NCI-H146 (cell line): ENCODE data around the gene RNFT2.

ENCODE experiments used
- DNase-seq: peaks from one replicate; lab custom pipeline; 2025; lab: John Stamatoyannopoulos, UW

RNFT2 gene

GRCh38 chr12:116837097-116837496, 99.0 kb downstream of the RNFT2 start:
- no peak for DNase-seq

- no peak for DNase-seq
These were observed 100.2 kb downstream of the RNFT2 start for GRCh38 chr12:116838365-116838764.

- DNase-seq, result no peak
These were observed 101.2 kb downstream of the RNFT2 start for GRCh38 chr12:116839287-116839830.

- DNase-seq, result no peak
These were observed 105.0 kb downstream of the RNFT2 start for GRCh38 chr12:116843085-116843484.

GRCh38 chr12:116849216-116849615, 111.1 kb downstream of the RNFT2 start:
- no peak for DNase-seq

- no peak for DNase-seq
These were observed 114.2 kb downstream of the RNFT2 start for GRCh38 chr12:116852303-116852702.

GRCh38 chr12:116853507-116853906, 115.4 kb downstream of the RNFT2 start:
- no peak for DNase-seq

- DNase-seq, result no peak
These were observed 117.8 kb downstream of the RNFT2 start for GRCh38 chr12:116855744-116856470.

GRCh38 chr12:116856729-116857128, 118.6 kb downstream of the RNFT2 start:
- no peak for DNase-seq

- DNase-seq, result no peak
These were observed 121.0 kb downstream of the RNFT2 start for GRCh38 chr12:116859079-116859478.

GRCh38 chr12:116860263-116860662, 122.1 kb downstream of the RNFT2 start:
- DNase-seq, result no peak

GRCh38 chr12:116861320-116861719, 123.2 kb downstream of the RNFT2 start:
- DNase-seq, result peak; percentile 46

GRCh38 chr12:116862167-116862566, 124.1 kb downstream of the RNFT2 start:
- DNase-seq, result no peak

- no peak for DNase-seq
These were observed 125.2 kb downstream of the RNFT2 start for GRCh38 chr12:116863275-116863767.

GRCh38 chr12:116864371-116865160, 126.5 kb downstream of the RNFT2 start:
- peak; percentile 57 for DNase-seq

GRCh38 chr12:116867523-116867922, 129.4 kb downstream of the RNFT2 start:
- DNase-seq, result no peak

- no peak for DNase-seq
These were observed 132.2 kb downstream of the RNFT2 start for GRCh38 chr12:116870306-116870705.

- DNase-seq, result peak; percentile 21
These were observed 136.3 kb downstream of the RNFT2 start for GRCh38 chr12:116874324-116874995.

- no peak for DNase-seq
These were observed 138.2 kb downstream of the RNFT2 start for GRCh38 chr12:116876151-116876869.

- DNase-seq, result no peak
These were observed 140.7 kb downstream of the RNFT2 start for GRCh38 chr12:116878567-116879508.
